ENCODE measurements around the gene P2RX5. TPM values are rescaled to one million over a fixed set of nuclear protein-coding genes. Genes with fewer than 3 reads are reported as not detected.
A peak's percentile ranks its signal among the peaks of the same experiment; 100 is the strongest.

P2RX5 gene
- total and polyA plus RNA-seq, 10 donors = 62.5 to 313 (median 152) TPM

DNA sequence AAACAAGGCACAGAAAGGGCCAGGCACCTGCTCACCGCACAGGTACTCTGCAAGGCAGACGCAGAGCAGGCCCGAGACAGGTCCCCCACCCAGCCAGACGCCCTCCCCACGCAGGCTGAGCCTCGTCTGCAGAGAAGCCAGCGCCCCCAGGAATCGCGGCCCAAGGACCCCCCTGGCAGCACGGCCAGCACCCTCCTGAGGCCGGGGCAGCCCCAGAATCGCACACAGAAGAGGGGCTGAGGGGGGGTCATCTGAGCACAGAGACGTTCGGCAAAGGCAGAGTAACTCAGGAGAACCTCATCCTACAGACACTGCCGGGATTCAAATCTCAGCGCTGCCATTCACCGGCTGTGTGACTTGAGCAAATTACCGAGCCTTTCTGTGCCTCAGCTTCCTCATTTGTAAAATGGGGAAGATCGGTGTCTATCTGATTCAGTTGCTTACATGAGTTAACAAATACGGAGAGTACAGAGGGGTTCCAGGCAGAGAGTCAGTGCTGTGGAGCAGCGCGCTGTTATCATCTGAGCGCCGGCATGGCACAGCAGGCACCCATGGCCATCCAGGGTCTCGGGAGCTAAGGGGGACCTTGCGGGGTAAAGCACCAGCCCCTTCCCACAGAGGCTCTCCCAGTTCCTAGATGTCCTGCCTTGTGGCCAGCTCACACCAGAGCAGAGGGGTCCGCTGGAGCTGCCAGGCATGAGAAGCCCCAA is 17.0 kb downstream of the P2RX5 start:
- 84 to 91% (median 87%) methylated on average over 26 to 27 of the region's 27 CpGs for WGBS, 5 donors
- Histone ChIP-seq H3K9me3 (no peaks in the 10 kb centered on the region), H3K27me3 (replicated peaks in 1 of 7) (peaks cover 0 to under 1% (median 0%) of the 10 kb centered on the region in 7 donors), H3K27ac (peak overlapping the region in 1 of 8 donors; percentile 11), H3K4me1 (peaks cover 0 to 45% (median 19%) of the 10 kb centered on the region in 6 donors), H3K4me3 (no peak overlapping the region), H3K36me3 (peaks cover 0 to 68% (median 23%) of the 10 kb centered on the region in 6 donors)
- DNase-seq = no peak
- TF ChIP-seq, protein P1, sequence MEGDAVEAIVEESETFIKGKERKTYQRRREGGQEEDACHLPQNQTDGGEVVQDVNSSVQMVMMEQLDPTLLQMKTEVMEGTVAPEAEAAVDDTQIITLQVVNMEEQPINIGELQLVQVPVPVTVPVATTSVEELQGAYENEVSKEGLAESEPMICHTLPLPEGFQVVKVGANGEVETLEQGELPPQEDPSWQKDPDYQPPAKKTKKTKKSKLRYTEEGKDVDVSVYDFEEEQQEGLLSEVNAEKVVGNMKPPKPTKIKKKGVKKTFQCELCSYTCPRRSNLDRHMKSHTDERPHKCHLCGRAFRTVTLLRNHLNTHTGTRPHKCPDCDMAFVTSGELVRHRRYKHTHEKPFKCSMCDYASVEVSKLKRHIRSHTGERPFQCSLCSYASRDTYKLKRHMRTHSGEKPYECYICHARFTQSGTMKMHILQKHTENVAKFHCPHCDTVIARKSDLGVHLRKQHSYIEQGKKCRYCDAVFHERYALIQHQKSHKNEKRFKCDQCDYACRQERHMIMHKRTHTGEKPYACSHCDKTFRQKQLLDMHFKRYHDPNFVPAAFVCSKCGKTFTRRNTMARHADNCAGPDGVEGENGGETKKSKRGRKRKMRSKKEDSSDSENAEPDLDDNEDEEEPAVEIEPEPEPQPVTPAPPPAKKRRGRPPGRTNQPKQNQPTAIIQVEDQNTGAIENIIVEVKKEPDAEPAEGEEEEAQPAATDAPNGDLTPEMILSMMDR (IDR thresholded peaks at IDR 0.05 in 8 of 11, conservative IDR thresholded peaks at IDR 0.05 in 3 of 11) = no peak
- TF ChIP-seq POLR2AphosphoS5 (IDR thresholded peaks at IDR 0.05) (peak in 2 of 3 donors; percentile 25 to 72), POLR2A (IDR thresholded peaks at IDR 0.05) (no peak)
- intact Hi-C loops (cut with DNase I; ENCODE audit: low total_unique reads) = no loop called here

DNA sequence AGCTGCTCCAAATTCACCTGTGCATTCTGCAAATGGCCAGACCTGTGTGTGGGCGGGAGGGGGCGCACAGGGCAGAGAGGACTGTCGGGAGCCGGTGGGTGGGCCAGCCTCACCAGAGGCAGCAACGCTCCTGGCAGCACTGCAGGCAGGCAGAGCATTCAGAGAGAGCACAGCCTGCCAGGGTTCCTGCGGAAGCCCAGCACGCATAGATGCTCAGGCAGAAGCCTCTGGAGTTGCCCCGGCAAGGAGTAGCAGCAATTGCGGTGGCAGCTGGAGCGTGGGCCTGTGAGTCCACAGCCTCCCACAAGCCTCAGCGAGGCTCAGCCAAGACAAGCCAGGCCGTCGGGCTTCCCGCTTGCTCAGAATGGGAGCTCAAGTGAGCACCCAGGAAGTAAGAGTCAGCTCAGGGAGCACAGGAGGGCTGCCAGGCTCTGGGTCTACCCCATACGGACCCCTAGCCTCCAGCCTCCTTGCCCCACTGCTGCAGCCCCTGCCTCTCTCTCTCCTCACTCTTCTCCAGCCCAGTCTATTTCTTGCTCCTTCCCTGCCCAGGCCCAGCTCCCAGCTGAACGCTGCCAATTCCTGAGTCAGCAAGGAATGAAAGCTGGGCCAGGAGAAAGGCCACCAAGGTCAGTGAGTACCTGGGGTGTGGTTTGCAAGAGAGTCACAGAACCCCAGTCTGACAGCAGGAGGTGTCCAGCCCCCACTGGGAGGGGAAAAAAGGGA is 17.7 kb downstream of the P2RX5 start:
- Histone ChIP-seq H3K36me3 (peaks cover 0 to 66% (median 23%) of the 10 kb centered on the region in 6 donors), H3K27me3 (replicated peaks in 1 of 7) (no peaks in the 10 kb centered on the region), H3K27ac (no peak overlapping the region), H3K4me1 (peaks cover 0 to 43% (median 13%) of the 10 kb centered on the region in 6 donors), H3K4me3 (no peak overlapping the region), H3K9me3 (no peaks in the 10 kb centered on the region)
- WGBS, 5 donors = 76 to 90% (median 84%) methylated on average over 8 to 16 of the region's 16 CpGs
- DNase-seq = no peak
- TF ChIP-seq POLR2A (IDR thresholded peaks at IDR 0.05) (no peak), POLR2AphosphoS5 (IDR thresholded peaks at IDR 0.05) (peak in 1 of 3 donors; percentile 66)
- intact Hi-C loops (cut with DNase I; ENCODE audit: low total_unique reads) = no loop called here

- WGBS, 5 donors = 86 to 90% (median 89%) methylated on average over 11 of the region's 11 CpGs
- Histone ChIP-seq H3K4me1 (peaks cover 0 to 30% (median 5%) of the 10 kb centered on the region in 6 donors), H3K4me3 (no peak overlapping the region), H3K9me3 (no peaks in the 10 kb centered on the region), H3K27ac (no peak overlapping the region), H3K36me3 (peaks cover 0 to 62% (median 28%) of the 10 kb centered on the region in 6 donors), H3K27me3 (replicated peaks in 1 of 7) (no peaks in the 10 kb centered on the region)
- DNase-seq = no peak
- TF ChIP-seq, protein P1 (IDR thresholded peaks at IDR 0.05 in 8 of 11, conservative IDR thresholded peaks at IDR 0.05 in 3 of 11) = no peak
- no peak for TF ChIP-seq POLR2A (IDR thresholded peaks at IDR 0.05)
- TF ChIP-seq POLR2AphosphoS5 (IDR thresholded peaks at IDR 0.05) = peak; percentile 27 to 60 (median 30)
- intact Hi-C loops (cut with DNase I; ENCODE audit: low total_unique reads) = no loop called here
These were observed 20.1 kb downstream of the P2RX5 start for GRCh38 chr17:3675886-3676285.

GRCh38 chr17:3672571-3672970 is 23.4 kb downstream of the P2RX5 start:
- DNase-seq = no peak

More at GRCh38 chr17:3672571-3672970, 23.4 kb downstream of the P2RX5 start:
- Histone ChIP-seq H3K9me3 (no peaks in the 10 kb centered on the region), H3K27me3 (replicated peaks in 1 of 7) (no peaks in the 10 kb centered on the region), H3K27ac (no peak overlapping the region), H3K4me3 (no peak overlapping the region), H3K4me1 (peaks cover 7 to 40% (median 25%) of the 10 kb centered on the region in 6 donors), H3K36me3 (peaks cover 0 to 46% (median 12%) of the 10 kb centered on the region in 6 donors)
- TF ChIP-seq POLR2AphosphoS5 (IDR thresholded peaks at IDR 0.05) (no peak), POLR2A (IDR thresholded peaks at IDR 0.05) (no peak)
- TF ChIP-seq, protein P1 (IDR thresholded peaks at IDR 0.05 in 8 of 11, conservative IDR thresholded peaks at IDR 0.05 in 3 of 11) = no peak
- intact Hi-C loops (cut with DNase I; ENCODE audit: low total_unique reads) = no loop called here
- 89 to 95% (median 94%) methylated on average over 4 of the region's 4 CpGs for WGBS, 5 donors

All from spleen (tissue), 11 donors.